ENCODE measurements around the gene SERPINI2. TPM values are rescaled to one million over a fixed set of nuclear protein-coding genes. Genes with fewer than 3 reads are reported as not detected.

Gene SERPINI2
- total RNA-seq, 1 experiment from 2014 or later = not detected

- TF ChIP-seq CTCF (IDR thresholded peaks at IDR 0.05; ENCODE audit: unreplicated experiment) = no peak
- ChIA-PET POLR2A (interaction anchor here (0.6 to 1.3 kb wide), 3 partner anchors 12 to 268 kb away, joined by 3 to 4 read pairs (median 3); no protein-coding TSS in a partner anchor), CTCF (no interaction called here)
- no peak for DNase-seq (ENCODE audit: unreplicated experiment)
- H3K4me3 Mint-ChIP-seq (ENCODE audit: unreplicated experiment) = no peak overlapping the region
- H3K27me3 Mint-ChIP-seq (ENCODE audit: insufficient read depth, unreplicated experiment) = peaks cover 23% of the 10 kb centered on the region
- no peaks in the 10 kb centered on the region for H3K4me1 Mint-ChIP-seq (ENCODE audit: insufficient read depth, unreplicated experiment)
- H3K36me3 Mint-ChIP-seq (ENCODE audit: insufficient read depth, unreplicated experiment) = no peaks in the 10 kb centered on the region
- H3K27ac Mint-ChIP-seq (ENCODE audit: low read depth, unreplicated experiment) = no peak overlapping the region
- H3K9me3 Mint-ChIP-seq (ENCODE audit: unreplicated experiment) = no peaks in the 10 kb centered on the region
- BruUV-seq (replicated peaks) = no TSS peak
- intact Hi-C loops (cut with micrococcal nuclease) = no loop called here
Observed at GRCh38 chr3:167467848-167468611, 5.8 kb downstream of the SERPINI2 start.

GRCh38 chr3:167466966-167467365 is 6.9 kb downstream of the SERPINI2 start:
- ChIA-PET POLR2A (interaction anchor here (1.3 kb wide), 1 partner anchor 13 kb away, joined by 3 read pairs; no protein-coding TSS in a partner anchor), CTCF (no interaction called here)
- no peaks in the 10 kb centered on the region for H3K36me3 Mint-ChIP-seq (ENCODE audit: insufficient read depth, unreplicated experiment)
- no peaks in the 10 kb centered on the region for H3K4me1 Mint-ChIP-seq (ENCODE audit: insufficient read depth, unreplicated experiment)
- BruUV-seq (replicated peaks) = no TSS peak
- H3K4me3 Mint-ChIP-seq (ENCODE audit: unreplicated experiment) = no peak overlapping the region
- intact Hi-C loops (cut with micrococcal nuclease) = no loop called here
- TF ChIP-seq CTCF (IDR thresholded peaks at IDR 0.05; ENCODE audit: unreplicated experiment) = no peak
- no peak overlapping the region for H3K27ac Mint-ChIP-seq (ENCODE audit: low read depth, unreplicated experiment)
- H3K9me3 Mint-ChIP-seq (ENCODE audit: unreplicated experiment) = no peaks in the 10 kb centered on the region
- DNase-seq (ENCODE audit: unreplicated experiment) = no peak
- H3K27me3 Mint-ChIP-seq (ENCODE audit: insufficient read depth, unreplicated experiment) = peaks cover 34% of the 10 kb centered on the region

GRCh38 chr3:167456157-167456799 is 17.6 kb downstream of the SERPINI2 start:
- CTCF ChIA-PET = no interaction called here
- H3K4me1 Mint-ChIP-seq (ENCODE audit: insufficient read depth, unreplicated experiment) = no peaks in the 10 kb centered on the region

More at GRCh38 chr3:167456157-167456799, 17.6 kb downstream of the SERPINI2 start:
- Mint-ChIP-seq H3K27me3 (ENCODE audit: insufficient read depth, unreplicated experiment) (no peaks in the 10 kb centered on the region), H3K4me3 (ENCODE audit: unreplicated experiment) (no peak overlapping the region), H3K36me3 (ENCODE audit: insufficient read depth, unreplicated experiment) (no peaks in the 10 kb centered on the region), H3K27ac (ENCODE audit: low read depth, unreplicated experiment) (no peak overlapping the region), H3K9me3 (ENCODE audit: unreplicated experiment) (no peaks in the 10 kb centered on the region)
- TF ChIP-seq CTCF (IDR thresholded peaks at IDR 0.05; ENCODE audit: unreplicated experiment) = no peak
- BruUV-seq (replicated peaks) = no TSS peak
- DNase-seq (ENCODE audit: unreplicated experiment) = no peak
- intact Hi-C loops (cut with micrococcal nuclease) = no loop called here
- POLR2A ChIA-PET = no interaction called here

Data from MCF 10A (cell line).